Activated CD8-positive, alpha-beta T cell treated with anti-CD3 and anti-CD28 coated beads for 36 hours (primary cell): ENCODE data around the gene KRT24. TPM values are rescaled to one million over a fixed set of nuclear protein-coding genes. Genes with fewer than 3 reads are reported as not detected.

Experiments used
- ATAC-seq: fragments of 200-7000 bp; cut with Tn5 transposase; one replicate; pipeline ENCODE4 v1.10.0; 2021; ENCODE audit warnings: mild to moderate bottlenecking, moderate library complexity
- CTCF ChIA-PET: fragments of 350-600 bp; sonication (Branson Sonifier 250); formaldehyde crosslinking; loops from one replicate; lab custom pipeline; 2021; ENCODE audit warnings: antibody characterized with exemption; lab: Charles Lee
- POLR2A ChIA-PET: fragments of 350-600 bp; sonication (Branson Sonifier 250); formaldehyde crosslinking; loops from one replicate; lab custom pipeline; 2021; ENCODE audit warnings: antibody characterized with exemption; lab: Charles Lee
- DNase-seq: peaks from one replicate; pipeline ENCODE4 v3.0.0-alpha.2; 2020
- H3K27ac Mint-ChIP-seq: one replicate; pipeline ENCODE4 v1.8.0; 2021; ENCODE audit warnings: mild to moderate bottlenecking, mixed read lengths
- H3K27me3 Mint-ChIP-seq: one replicate; pipeline ENCODE4 v1.8.0; 2021; ENCODE audit warnings: mixed read lengths
- H3K36me3 Mint-ChIP-seq: one replicate; pipeline ENCODE4 v1.8.0; 2021; ENCODE audit warnings: low read depth, mixed read lengths
- H3K4me1 Mint-ChIP-seq: one replicate; pipeline ENCODE4 v1.8.0; 2021; ENCODE audit warnings: low read depth, mixed read lengths
- H3K4me3 Mint-ChIP-seq: one replicate; pipeline ENCODE4 v1.8.0; 2021; ENCODE audit warnings: mild to moderate bottlenecking, moderate library complexity, mixed read lengths
- H3K9me3 Mint-ChIP-seq: one replicate; pipeline ENCODE4 v1.8.0; 2021; ENCODE audit warnings: mixed read lengths
- intact Hi-C: fragments of 100-400 bp; cut with micrococcal nuclease; formaldehyde crosslinking; loops from one replicate; pipeline ENCODE4 v1.10.0; 2022
- total RNA-seq, 2 experiments: library from RNA; stranded (reverse); gene quantifications; one replicate each; pipeline ENCODE4 v1.2.3, GENCODE V29; 2021
- TF ChIP-seq, protein P1 (sequence below): fragments of 200-600 bp; IDR thresholded peaks from one replicate; pipeline ENCODE4 v1.8.0; 2022; ENCODE audit warnings: antibody characterized with exemption, mild to moderate bottlenecking

The KRT24 gene
- total RNA-seq, 2 experiments from 2014 or later, result not detected

GRCh38 chr17:40735016-40735415, 31.5 kb upstream of the KRT24 start:
- ATAC-seq, result no peak
- Mint-ChIP-seq H3K4me1 (no peaks in the 10 kb centered on the region), H3K9me3 (no peaks in the 10 kb centered on the region), H3K27ac (no peak overlapping the region), H3K4me3 (no peak overlapping the region), H3K27me3 (peaks cover 19% of the 10 kb centered on the region), H3K36me3 (no peaks in the 10 kb centered on the region)
- CTCF ChIA-PET, result no interaction called here
- TF ChIP-seq, protein P1, sequence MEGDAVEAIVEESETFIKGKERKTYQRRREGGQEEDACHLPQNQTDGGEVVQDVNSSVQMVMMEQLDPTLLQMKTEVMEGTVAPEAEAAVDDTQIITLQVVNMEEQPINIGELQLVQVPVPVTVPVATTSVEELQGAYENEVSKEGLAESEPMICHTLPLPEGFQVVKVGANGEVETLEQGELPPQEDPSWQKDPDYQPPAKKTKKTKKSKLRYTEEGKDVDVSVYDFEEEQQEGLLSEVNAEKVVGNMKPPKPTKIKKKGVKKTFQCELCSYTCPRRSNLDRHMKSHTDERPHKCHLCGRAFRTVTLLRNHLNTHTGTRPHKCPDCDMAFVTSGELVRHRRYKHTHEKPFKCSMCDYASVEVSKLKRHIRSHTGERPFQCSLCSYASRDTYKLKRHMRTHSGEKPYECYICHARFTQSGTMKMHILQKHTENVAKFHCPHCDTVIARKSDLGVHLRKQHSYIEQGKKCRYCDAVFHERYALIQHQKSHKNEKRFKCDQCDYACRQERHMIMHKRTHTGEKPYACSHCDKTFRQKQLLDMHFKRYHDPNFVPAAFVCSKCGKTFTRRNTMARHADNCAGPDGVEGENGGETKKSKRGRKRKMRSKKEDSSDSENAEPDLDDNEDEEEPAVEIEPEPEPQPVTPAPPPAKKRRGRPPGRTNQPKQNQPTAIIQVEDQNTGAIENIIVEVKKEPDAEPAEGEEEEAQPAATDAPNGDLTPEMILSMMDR, result no peak
- POLR2A ChIA-PET, result no interaction called here
- no peak for DNase-seq
- intact Hi-C loops, result no loop called here

DNA sequence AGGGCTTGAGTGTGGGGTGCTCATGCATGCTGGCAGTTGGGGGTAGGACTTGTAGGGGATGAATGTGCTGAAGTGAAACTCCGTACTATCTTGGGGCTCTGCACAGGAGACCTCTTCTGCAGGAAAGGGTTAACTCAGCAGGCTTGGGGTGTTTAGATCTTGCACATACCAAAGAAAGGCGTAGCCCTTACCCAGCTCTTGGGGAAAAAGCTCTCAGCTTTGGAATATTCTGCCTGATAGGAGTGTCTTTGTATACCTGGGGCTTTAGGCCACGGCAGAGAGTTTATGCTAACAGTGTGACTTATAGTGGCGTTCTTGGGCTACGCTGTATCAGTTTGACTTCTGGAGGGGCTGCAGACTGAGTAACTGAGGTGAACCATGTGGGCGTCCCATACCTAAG, 30.5 kb upstream of the KRT24 start:
- DNase-seq, result no peak
- peaks cover 19% of the 10 kb centered on the region for H3K27me3 Mint-ChIP-seq
- no peak for ATAC-seq
- no peaks in the 10 kb centered on the region for H3K36me3 Mint-ChIP-seq
- intact Hi-C loops, result no loop called here
- H3K9me3 Mint-ChIP-seq, result no peaks in the 10 kb centered on the region
- POLR2A ChIA-PET, result interaction anchor here (0.9 kb wide), 1 partner anchor 12 kb away, joined by 3 read pairs; no protein-coding TSS in a partner anchor
- CTCF ChIA-PET, result no interaction called here
- TF ChIP-seq, protein P1, result no peak
- no peak overlapping the region for H3K4me3 Mint-ChIP-seq
- H3K4me1 Mint-ChIP-seq, result no peaks in the 10 kb centered on the region
- no peak overlapping the region for H3K27ac Mint-ChIP-seq

DNA sequence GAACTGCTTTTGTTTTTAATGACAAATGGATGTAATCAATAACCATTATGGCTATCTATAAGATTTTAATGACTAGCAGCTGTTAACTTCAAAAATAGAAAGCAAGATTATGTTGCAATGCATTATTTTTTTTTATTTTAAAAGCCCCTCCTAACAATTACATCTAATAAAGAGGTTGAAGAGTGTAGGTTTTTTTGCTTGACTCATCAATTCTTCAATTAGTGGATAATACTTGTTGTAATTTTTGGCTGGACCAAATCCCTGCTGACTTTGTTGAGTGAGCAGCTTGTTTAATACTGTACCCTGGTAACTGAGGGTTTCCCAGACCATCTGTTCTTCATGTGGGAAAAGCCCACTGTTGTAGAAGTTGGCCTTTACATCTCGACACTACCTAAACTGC, 27.4 kb upstream of the KRT24 start:
- TF ChIP-seq, protein P1, result no peak
- H3K4me3 Mint-ChIP-seq, result no peak overlapping the region
- intact Hi-C loops, result no loop called here
- CTCF ChIA-PET, result interaction anchor here (0.7 kb wide), 1 partner anchor 611 kb away, joined by 3 read pairs; no protein-coding TSS in a partner anchor
- H3K27ac Mint-ChIP-seq, result no peak overlapping the region
- ATAC-seq (no peak), DNase-seq (no peak)
- H3K36me3 Mint-ChIP-seq, result no peaks in the 10 kb centered on the region
- no peaks in the 10 kb centered on the region for H3K9me3 Mint-ChIP-seq
- peaks cover 2% of the 10 kb centered on the region for H3K4me1 Mint-ChIP-seq
- peaks cover 20% of the 10 kb centered on the region for H3K27me3 Mint-ChIP-seq
- POLR2A ChIA-PET, result no interaction called here

- DNase-seq, result no peak
- H3K4me1 Mint-ChIP-seq, result peaks cover 2% of the 10 kb centered on the region
- ChIA-PET CTCF (interaction anchor here (0.7 to 0.9 kb wide), 3 partner anchors 10 to 59 kb away, joined by 3 read pairs; no protein-coding TSS in a partner anchor), POLR2A (no interaction called here)
- TF ChIP-seq, protein P1, result no peak
- H3K9me3 Mint-ChIP-seq, result no peaks in the 10 kb centered on the region
- H3K27me3 Mint-ChIP-seq, result peaks cover 19% of the 10 kb centered on the region
- H3K27ac Mint-ChIP-seq, result no peak overlapping the region
- intact Hi-C loops, result no loop called here
- no peaks in the 10 kb centered on the region for H3K36me3 Mint-ChIP-seq
- no peak for ATAC-seq
- no peak overlapping the region for H3K4me3 Mint-ChIP-seq
Observed at GRCh38 chr17:40727447-40728231, 24.1 kb upstream of the KRT24 start.

- H3K36me3 Mint-ChIP-seq, result no peaks in the 10 kb centered on the region
- POLR2A ChIA-PET, result no interaction called here
- peaks cover 17% of the 10 kb centered on the region for H3K27me3 Mint-ChIP-seq
- no peak for DNase-seq
- CTCF ChIA-PET, result interaction anchor here (0.7 to 0.9 kb wide), 2 partner anchors 11 to 15 kb away, joined by 3 read pairs; no protein-coding TSS in a partner anchor
- no peaks in the 10 kb centered on the region for H3K9me3 Mint-ChIP-seq
- H3K4me1 Mint-ChIP-seq, result peaks cover 2% of the 10 kb centered on the region
- TF ChIP-seq, protein P1, result peak; percentile 37
- ATAC-seq, result no peak
- H3K27ac Mint-ChIP-seq, result no peak overlapping the region
- H3K4me3 Mint-ChIP-seq, result no peak overlapping the region
- intact Hi-C loops, result no loop called here
Observed at GRCh38 chr17:40726919-40727318, 23.4 kb upstream of the KRT24 start.
